GM21526 (cell line): Measurements from ENCODE around the gene PRKN.

Experiments used
- ATAC-seq: cut with Tn5 transposase; IDR thresholded peaks from one replicate; pipeline ENCODE4 v1.9.1; 2021; ENCODE audit warnings: moderate library complexity; ENCODE audit not compliant: unreplicated experiment, low FRiP score

PRKN gene

DNA sequence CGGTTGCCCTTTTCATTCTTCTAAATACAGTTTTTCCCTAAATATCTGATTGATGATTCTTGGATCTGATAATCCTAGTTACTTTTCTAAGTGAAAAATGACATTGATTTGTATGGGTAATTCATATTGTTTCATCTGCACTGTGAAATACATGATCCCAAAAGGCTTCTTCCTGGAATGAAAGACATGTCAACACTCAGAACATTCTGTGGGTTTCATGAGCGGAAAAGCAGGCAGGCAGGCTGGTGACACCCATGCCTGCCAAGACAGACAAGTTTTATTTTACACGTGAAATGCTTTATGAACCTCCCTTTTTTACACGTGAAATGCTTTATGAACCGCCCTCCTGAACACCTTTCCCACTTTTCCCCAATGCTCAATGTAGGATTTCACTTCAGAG lies 105.0 kb downstream of the PRKN start:
- ATAC-seq, result no peak

DNA sequence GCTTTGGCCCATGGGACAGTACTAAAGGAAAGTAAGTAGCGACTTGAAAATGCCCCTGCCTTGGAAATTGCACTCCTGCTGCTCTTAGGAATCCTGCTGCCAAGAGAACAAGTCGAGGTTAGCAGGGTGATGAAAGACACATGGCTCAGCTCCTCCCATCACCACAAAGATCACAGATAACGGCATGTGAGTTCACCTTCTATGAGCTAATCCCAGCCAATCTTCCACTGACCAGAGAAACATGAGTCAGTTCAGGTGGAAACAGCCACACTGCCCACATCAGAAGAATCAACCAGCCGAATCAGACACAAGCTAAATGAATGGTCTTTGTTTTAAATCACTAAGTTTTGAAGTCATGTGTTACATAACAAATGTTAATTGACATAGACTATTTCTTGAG lies 106.3 kb downstream of the PRKN start:
- ATAC-seq, result no peak

DNA sequence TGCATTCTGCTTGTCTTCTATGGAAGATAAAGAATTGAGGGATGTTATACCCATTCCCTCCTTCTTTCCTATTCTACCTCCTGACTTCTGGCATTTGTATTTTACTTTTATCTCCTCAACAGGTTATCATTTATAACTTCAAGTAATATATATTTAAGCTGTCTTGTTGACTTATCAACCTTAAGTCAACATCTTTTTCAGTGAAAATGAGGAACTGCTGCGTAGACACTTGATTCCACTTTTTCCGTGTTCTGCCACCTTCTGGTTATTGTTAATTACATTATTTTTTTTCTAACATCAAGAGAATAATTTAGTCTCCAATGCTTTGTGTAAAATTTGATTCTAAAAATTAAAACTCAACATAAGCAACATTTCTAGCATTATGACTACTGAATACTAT lies 107.5 kb downstream of the PRKN start:
- no peak for ATAC-seq

DNA sequence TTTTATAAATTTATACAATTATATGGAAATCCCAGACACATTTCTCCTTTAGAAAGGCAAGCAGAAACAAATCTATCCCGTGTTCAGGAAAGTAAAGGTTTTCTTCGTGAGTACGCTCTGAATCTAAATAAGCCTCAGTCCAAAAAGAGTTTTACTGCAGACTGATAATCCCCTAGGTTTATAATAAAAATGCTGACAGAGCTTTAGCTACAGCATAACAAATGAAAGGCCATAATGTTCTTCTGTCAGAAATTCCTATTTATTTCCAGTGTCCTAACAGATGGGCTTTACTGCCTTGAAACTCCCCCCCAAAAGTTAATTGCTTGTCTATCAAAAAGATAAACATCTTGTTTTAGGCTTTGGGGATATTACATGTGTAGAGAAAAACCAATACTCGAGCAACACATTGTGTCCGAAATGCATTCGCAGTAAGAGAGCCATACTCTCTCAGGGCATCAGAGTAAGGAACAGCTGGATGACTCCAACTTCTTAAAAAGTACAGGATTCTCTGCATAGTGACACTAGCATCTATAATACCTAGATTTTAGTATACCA lies 109.0 kb downstream of the PRKN start:
- ATAC-seq, result no peak

DNA sequence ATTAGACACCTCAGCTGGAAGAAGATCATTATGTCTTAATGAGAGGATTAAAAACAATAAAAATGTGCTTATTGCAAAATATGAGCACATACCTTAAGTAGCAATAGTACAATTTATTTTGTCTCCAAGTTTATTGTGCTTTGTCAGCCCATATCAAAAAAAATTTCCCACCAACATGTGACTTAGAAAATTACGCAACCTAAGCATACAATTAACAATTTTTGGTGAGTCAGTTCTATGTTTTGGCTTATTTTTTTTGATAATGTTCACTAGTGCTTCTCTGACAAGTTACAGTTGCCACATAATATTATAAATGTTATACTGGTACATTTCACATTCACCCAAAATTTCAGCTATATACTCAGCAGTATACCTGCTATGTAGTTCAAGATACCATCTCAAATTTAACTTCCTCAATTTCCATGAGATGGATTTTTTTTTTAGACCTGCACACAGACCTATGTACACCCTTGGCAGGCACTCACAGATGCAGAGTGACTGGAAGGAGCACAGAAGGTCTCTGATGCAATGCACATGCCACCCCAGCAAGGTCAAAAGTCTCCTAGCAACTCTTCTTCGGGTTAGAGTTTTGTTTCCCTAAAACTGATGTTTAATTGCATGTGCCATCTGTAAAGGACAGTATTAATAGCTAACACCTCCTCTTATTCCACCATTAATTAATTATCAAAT lies 112.4 kb downstream of the PRKN start:
- ATAC-seq, result no peak

DNA sequence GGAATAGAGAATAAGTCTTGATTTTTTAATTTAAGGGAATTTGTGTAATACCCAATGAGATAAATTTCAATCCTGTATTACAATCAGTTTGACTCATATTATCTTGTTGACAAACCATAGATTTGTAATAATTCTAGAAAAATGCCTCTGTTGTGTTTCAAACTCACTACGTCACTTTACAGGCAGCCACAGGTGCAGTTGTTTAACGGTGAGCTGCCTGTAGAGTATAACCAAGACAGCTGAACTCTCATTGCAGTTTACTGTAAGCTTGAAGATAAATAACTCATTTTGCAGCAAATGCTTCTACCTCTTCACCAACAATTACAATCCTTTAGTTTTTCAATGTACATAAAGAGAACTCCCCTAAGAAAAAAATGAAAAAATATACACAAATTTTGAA lies 114.3 kb downstream of the PRKN start:
- ATAC-seq, result no peak

DNA sequence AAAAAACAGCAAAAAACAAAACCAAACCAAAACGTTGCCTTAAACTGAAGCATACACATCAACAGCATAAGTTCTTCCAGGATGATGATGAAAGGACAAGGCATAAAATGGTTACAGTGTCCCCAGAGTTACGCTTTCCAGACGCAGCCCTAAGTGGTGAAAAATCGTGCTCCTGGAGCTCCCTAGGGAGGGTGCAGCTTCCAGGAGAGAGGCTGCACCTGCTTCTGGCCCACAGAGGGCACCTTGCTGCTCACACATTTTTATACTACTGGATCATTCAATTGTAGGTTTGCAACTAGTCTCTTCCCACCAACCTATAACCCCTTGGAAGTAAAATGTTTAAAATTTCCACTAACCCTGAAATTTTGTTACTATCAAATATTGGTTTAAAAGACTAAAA lies 115.0 kb downstream of the PRKN start:
- ATAC-seq, result no peak

DNA sequence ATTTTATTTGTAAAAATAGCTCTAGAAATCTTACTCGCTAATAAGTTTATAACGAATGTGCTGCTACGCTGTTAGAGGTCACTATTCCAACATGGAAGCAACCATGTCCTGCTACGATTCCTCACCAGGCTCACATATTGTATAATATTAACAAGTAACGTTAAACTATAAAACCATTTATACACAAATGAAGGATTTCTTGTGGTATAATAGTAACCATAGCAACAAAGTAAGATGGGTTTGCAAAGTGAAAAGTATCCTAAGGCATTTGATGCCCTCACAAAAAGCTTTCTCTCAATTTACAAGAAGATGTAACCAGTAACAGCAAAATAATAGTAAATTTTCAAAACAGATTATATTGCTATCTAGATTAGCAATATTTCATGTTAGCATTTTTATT lies 117.2 kb downstream of the PRKN start:
- no peak for ATAC-seq

DNA sequence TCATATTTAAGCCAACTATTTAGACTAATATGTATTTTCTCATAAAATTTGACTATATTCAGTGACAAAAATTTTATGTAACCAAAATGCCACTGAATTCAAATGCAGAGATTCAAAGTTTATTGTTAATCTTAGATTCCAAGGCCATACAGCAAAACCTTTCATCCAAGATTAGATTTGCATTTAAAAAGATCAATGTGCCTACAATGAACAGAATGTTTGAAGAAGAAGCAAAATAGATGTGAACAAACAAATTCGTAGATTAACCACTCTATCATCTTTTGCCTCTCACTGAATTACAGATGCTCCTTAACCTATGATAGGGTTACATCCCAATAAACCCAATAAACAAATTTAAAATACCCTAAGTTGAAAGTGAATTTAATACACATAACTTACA lies 121.7 kb downstream of the PRKN start:
- ATAC-seq, result no peak

DNA sequence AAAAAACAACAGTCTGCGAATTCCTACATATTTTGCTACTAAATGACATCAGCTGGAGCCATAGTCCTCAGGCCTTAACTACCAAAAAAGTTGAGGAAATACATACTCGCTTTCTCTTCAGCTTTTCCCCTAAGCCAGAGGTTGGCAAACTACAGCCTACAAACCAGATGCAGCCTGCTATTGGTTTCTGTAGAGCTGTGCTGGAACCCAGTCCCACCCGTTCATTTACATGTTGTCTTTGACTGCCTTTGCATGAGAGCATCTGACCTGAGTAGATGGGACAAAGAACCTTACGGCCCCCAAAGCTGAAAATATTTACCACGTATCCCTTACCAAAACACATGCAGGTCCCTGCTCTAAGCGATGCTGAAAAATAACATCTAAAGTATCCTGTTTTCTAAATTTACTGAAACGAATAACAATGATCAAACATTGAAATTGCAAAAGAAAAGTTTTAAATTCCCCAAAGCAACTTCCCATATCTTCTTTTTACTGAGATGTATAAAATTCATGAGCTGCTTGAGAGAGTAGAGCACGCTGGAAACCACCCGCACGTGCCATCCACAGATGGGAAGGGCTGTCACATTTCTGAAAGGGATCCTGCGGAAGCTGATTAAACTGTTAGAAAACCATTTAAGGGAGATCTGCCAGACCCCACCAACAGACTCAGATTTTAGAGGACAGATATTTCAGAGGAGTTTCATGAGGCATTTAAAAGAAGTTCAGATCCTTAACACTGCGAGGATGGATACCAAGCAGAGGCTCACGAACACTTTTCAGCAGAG lies 124.1 kb downstream of the PRKN start:
- ATAC-seq, result no peak

DNA sequence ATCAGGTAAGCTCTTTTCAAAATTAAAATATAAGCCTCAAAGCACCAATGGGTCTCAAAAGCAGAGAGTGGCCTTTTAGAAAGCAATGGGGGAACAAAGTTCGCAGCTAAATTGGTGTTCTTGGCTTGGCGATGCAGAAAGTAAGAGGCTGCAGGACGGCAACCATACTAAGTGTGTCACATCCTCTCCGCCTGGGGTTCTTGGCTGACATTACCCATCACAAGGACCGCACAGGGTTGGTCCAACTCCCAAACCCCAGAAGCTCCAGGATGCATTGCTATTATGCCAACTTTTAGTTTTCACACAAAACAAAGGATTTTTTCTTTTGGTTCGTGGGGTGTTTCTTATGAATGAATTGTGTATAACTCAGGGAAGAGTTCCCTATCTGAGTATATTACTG lies 124.8 kb downstream of the PRKN start:
- ATAC-seq, result no peak

DNA sequence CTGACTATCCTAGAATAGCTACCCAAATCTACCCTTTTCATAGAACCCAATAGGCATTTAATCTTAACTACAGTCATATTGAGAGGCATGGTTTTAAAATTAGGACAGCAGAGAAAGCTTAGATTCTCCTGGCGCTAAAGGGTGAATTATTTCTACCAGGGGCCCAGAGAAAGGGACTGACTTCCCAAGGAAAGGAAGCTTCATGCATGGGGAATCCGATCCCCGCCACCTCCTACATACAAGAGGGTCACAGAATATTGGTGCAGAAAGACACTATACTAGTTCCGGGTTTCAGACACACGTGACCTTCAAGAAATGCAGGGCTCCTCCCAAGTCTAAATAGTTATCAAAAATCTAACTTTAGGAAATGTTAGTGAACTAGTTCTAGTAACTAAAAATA lies 130.9 kb downstream of the PRKN start:
- ATAC-seq, result no peak

DNA sequence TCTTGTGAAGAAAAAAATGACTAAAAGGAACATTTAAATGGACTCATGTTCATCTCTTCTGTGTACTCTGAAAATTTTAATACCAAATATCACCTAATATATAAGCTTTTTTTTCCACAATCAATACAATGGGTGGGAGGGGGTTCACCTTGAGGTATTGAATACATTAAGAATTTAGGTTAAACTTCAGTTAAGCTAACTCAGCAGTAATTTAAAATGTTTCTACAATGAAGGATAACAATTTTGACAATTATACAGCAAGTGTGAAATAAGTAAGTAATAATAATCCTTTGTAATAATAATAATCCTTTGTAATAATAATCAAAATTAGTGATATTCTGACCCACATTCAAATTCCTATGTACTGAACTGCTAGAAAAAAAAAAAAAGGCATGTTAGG lies 136.0 kb downstream of the PRKN start:
- no peak for ATAC-seq

DNA sequence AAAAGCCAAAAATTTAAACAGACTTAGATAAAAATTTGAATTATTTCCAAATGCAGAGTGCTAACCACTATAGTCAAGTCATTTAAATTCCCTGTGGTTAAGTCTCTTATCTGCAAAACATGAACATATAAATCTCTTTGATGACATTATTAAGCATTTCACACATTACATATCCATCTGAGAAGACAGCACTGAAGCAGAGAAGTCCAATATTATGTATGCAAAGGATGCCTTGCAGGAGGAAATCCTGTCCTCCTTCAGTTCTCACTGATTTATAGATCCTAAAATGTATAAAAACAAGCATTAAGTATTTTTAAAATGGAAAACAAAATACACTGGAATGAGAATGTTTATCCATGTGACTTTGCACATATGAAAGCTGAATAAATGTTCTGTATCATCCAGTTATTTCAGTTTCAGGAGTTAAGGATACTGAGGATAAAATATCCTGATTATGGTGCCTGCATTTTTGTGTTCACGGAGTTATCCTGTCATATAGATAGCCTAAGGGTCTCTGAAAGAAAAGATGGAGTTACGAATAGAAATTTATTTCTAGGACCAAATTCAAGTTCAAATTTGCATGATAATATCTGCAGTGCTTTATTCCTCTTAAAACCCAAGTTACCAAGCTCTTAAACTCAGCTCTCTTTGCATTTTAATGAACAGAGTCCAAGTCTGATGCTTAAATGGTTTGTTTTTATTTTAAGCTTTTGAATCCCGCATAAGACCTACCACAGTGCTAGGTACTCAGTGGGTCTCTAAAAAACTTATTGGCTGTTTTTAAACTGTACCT lies 145.4 kb downstream of the PRKN start:
- ATAC-seq, result no peak

DNA sequence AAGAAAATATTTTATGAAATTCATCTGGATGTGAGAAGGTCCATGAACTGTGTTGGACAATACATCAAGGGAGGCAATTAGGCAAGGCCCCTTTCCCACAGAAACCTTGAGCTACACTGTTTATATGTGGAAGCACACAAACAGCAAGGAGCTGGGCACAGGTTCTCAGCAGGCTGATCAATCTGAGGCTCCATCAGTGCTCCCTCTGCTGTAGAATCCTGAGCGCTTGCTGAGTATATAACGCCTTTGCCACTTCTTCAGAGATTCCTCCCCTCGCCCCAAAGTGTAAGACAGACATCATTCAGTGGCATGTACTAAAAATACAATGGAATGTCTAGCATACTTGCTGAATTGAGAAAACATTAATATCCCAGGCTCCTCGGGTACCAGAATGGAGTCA lies 146.9 kb downstream of the PRKN start:
- no peak for ATAC-seq

DNA sequence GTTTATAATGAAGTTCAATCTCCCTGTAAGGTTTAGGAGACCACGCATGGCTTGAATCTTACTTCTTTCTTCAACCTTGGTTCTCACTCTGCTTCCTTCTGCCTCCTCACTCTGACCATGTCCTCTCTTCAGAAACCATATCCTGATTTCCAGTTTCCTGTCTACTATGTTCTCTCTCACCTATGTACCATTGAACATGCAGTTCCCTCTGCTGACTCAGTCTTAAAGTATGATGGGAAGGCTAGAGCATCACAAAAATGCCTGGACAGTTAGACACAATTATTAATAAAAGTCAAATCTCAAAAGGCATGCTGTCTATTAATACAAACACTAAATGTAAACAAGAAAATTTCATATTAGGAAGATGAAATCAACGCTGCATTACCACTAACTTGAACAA lies 151.6 kb downstream of the PRKN start:
- ATAC-seq, result no peak

DNA sequence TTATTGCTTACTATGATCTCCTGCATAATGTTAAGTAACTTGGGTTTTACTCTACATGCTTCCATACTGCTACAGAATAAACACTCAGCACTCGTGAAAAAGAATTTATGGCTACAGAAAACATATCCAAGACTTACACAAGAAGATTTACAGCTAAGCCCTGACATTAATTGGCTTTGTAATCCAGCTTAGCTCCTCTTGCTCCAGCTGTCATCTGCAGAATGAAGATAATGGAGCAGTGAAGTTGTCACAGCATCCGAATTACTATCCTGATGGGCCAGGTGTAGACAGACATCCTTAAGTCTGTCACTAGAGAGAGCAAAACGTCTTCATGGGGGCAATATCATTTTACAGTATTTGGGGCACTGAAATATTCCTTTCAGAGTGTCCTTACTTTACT lies 155.3 kb downstream of the PRKN start:
- no peak for ATAC-seq

DNA sequence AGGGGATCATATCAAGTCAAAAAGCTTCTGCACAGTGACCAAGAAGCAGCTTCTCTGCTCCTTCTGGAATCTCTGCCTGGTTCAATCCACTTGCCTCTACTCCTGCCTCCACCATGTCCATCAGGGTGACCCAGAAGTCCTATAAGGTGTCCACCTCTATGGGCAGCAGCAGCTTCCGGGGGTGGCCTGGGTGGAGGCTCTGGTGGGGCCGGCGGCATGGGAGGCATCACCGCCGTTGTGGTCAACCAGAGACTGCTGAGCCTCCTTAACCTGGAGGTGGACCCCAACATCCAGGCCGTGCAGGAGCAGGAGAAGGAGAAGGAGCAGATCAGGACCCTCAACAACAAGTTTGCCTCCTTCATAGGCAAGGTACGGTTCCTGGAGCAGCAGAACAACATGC lies 159.3 kb downstream of the PRKN start:
- ATAC-seq, result no peak

DNA sequence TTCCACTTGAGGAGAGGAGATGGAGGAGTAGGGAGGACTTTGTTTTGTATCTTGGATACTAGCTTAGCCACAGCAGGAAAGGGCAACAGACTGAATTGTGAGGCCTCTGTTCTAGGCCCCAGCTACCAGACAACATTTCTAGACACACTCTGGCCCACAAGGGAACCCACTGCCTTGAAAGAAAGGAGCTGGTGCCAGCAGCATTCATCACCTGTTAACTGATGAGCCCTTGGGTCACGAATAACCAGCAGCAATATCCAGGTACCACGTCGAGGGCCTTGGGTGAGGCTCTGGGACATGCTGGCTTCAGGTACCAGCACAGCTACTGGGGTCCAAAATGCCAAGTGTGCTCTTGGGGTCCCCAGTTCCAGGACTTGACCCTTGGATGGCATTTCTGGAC lies 165.5 kb downstream of the PRKN start:
- no peak for ATAC-seq

DNA sequence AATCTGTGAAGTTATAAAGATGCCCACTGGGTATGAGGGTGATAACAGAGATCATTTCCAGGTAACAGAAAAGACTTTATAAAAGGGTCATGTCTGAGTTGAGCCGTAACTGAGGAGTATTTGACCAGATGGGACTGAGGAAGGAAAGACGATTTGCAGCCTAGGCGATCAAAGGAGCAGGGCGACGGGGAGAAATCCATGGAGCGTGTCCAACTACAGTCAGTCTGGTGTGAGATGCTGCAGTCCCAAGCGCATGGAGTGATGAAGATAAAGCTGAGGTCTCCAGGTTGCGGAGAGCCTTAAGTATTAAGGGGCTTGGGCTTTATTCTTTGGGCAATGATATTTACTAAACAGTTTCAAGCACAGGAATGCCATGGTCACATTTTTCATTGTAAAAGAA lies 166.7 kb downstream of the PRKN start:
- no peak for ATAC-seq

DNA sequence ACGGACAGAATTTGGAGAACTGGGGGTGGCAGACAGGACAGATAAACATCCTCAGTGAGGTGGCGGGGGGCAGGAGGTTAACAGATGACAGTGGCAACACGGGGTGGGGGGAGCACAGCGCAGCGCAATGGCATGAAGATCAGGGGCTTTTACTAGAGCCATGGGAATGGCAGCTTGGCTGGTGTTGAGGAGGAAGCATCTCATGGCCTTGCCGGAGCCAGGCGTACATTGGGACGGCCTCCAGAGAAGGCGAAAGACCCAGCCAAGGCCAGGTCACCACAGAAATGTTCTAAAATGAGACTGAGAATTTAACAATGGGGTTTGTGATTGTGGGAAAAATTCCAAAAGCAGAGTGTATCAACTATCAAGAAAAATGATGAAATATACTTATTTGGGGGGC lies 173.0 kb downstream of the PRKN start:
- ATAC-seq, result no peak
